Measurements from ENCODE around the gene PAQR5. TPM values are rescaled to one million over a fixed set of nuclear protein-coding genes. Genes with fewer than 3 reads are reported as not detected.
"Not testable (repeated sequence)": the region's sequence is repeated elsewhere in the genome, so short reads cannot be mapped to it uniquely, and the experiment has no call there.

Gene PAQR5
- polyA plus RNA-seq, 1 experiment: 2.8 TPM

- POLR2A ChIA-PET: no interaction called here
- Histone ChIP-seq H3K36me3 (ENCODE audit: control insufficient read depth, insufficient read depth, low read length) (no peaks in the 10 kb centered on the region), H3K4me3 (ENCODE audit: low read depth, low read length) (no peak overlapping the region), H3K27me3 (ENCODE audit: control insufficient read depth, insufficient read depth, low read length) (peaks cover under 1% of the 10 kb centered on the region; the same call in 1 of the 2 replicates)
- no peak for TF ChIP-seq CTCF (IDR thresholded peaks at IDR 0.05; ENCODE audit: insufficient read depth, low read depth, low read length)
- CTCF ChIA-PET: interaction anchor here (0.7 to 1.8 kb wide), 3 partner anchors 10 to 230 kb away, joined by 3 to 4 read pairs (median 3); no protein-coding TSS in a partner anchor
- DNase-seq (ENCODE audit: low read depth): no peak
Observed at GRCh38 chr15:69289342-69290146, 9.2 kb upstream of the PAQR5 start.

GRCh38 chr15:69290346-69291164 is 8.2 kb upstream of the PAQR5 start:
- no peak for TF ChIP-seq CTCF (IDR thresholded peaks at IDR 0.05; ENCODE audit: insufficient read depth, low read depth, low read length)
- H3K36me3 ChIP-seq (ENCODE audit: control insufficient read depth, insufficient read depth, low read length): no peaks in the 10 kb centered on the region
- H3K27me3 ChIP-seq (ENCODE audit: control insufficient read depth, insufficient read depth, low read length): peaks cover 1% of the 10 kb centered on the region; the same call in 1 of the 2 replicates
- ChIA-PET POLR2A (no interaction called here), CTCF (interaction anchor here (1.8 kb wide), 1 partner anchor 231 kb away, joined by 4 read pairs; no protein-coding TSS in a partner anchor)
- no peak overlapping the region for H3K4me3 ChIP-seq (ENCODE audit: low read depth, low read length)
- no peak for DNase-seq (ENCODE audit: low read depth)

GRCh38 chr15:69291651-69292050 is 7.1 kb upstream of the PAQR5 start:
- POLR2A ChIA-PET; H3K27me3 ChIP-seq (ENCODE audit: control insufficient read depth, insufficient read depth, low read length); H3K4me3 ChIP-seq (ENCODE audit: low read depth, low read length); H3K36me3 ChIP-seq (ENCODE audit: control insufficient read depth, insufficient read depth, low read length); DNase-seq (ENCODE audit: low read depth); CTCF ChIA-PET: not testable (repeated sequence)

- CTCF ChIA-PET: interaction anchor here (1.1 kb wide), 1 partner anchor 11 kb away, joined by 3 read pairs; no protein-coding TSS in a partner anchor
Observed at GRCh38 chr15:69292826-69293420, 5.8 kb upstream of the PAQR5 start.

More at GRCh38 chr15:69292826-69293420, 5.8 kb upstream of the PAQR5 start:
- no peak for DNase-seq (ENCODE audit: low read depth)
- no peak for TF ChIP-seq CTCF (IDR thresholded peaks at IDR 0.05; ENCODE audit: insufficient read depth, low read depth, low read length)
- no peaks in the 10 kb centered on the region for H3K36me3 ChIP-seq (ENCODE audit: control insufficient read depth, insufficient read depth, low read length)
- no peak overlapping the region for H3K4me3 ChIP-seq (ENCODE audit: low read depth, low read length)
- POLR2A ChIA-PET: no interaction called here
- H3K27me3 ChIP-seq (ENCODE audit: control insufficient read depth, insufficient read depth, low read length): peaks cover 6% of the 10 kb centered on the region

Measured in BJ (cell line).